Right lobe of liver (tissue), 4 donors: Measurements from ENCODE around the gene UQCC2.

Experiments
- POLR2A ChIP-seq: fragments of 450-650 bp; IDR thresholded peaks from one replicate; pipeline ENCODE4 v1.6.1; 2017; ENCODE audit warnings: antibody characterized with exemption, mild to moderate bottlenecking
- TF ChIP-seq, protein P1 (sequence below), 4 donors: fragments of 200-600 bp in 3 of 4; fragments of 450-650 bp in 1 of 4; IDR thresholded peaks; one replicate each; pipeline versions ENCODE4 v1.5.1 to v1.8.0; 2016 to 2022; ENCODE audit warnings: antibody characterized with exemption in 4 of 4, mild to moderate bottlenecking in 2 of 4
- donor health status: DM: no; HTN: no; CAD: no.
- donor health status: DM: no; HTN: no; CAD: no.
- donor health status: DM: no; HTN: yes; CAD: no.

DNA sequence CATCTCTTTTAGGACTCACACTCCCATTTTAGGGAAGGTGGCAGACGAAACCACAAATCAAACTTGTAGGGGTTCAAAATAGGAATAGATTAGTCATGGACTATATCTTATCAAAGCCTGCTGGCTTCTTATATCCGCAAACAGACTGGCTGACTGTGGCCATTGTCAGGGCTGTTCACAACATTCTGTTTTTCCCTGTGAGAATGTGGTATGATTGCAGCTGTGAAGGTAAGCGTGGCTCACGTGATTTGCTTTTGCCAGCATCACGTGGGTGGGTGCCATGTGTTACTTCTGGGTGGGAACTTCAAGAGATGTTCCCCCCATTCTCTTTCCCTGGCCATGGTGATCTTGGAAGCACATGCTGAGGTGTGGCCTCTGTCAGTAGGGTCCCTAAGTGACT is 29.3 kb upstream of the UQCC2 start:
- TF ChIP-seq, protein P1, sequence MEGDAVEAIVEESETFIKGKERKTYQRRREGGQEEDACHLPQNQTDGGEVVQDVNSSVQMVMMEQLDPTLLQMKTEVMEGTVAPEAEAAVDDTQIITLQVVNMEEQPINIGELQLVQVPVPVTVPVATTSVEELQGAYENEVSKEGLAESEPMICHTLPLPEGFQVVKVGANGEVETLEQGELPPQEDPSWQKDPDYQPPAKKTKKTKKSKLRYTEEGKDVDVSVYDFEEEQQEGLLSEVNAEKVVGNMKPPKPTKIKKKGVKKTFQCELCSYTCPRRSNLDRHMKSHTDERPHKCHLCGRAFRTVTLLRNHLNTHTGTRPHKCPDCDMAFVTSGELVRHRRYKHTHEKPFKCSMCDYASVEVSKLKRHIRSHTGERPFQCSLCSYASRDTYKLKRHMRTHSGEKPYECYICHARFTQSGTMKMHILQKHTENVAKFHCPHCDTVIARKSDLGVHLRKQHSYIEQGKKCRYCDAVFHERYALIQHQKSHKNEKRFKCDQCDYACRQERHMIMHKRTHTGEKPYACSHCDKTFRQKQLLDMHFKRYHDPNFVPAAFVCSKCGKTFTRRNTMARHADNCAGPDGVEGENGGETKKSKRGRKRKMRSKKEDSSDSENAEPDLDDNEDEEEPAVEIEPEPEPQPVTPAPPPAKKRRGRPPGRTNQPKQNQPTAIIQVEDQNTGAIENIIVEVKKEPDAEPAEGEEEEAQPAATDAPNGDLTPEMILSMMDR (IDR thresholded peaks at IDR 0.05), result no peak
- TF ChIP-seq POLR2A, result no peak
